Hepatocyte (in vitro differentiated cells): ENCODE results near the gene GIMAP6.

Experiments used
- EZH2 ChIP-seq: fragments of 200-600 bp; sonication (generic); IDR thresholded peaks from 2 replicates; pipeline ENCODE4 v1.6.1; 2016; ENCODE audit warnings: antibody characterized with exemption, mild to moderate bottlenecking, borderline replicate concordance
- TF ChIP-seq, protein P1 (sequence below): fragments of 200-600 bp; sonication (generic); IDR thresholded peaks from 2 replicates; pipeline ENCODE4 v1.5.1; 2016; ENCODE audit warnings: antibody characterized with exemption, mild to moderate bottlenecking; ENCODE audit not compliant: poor library complexity

DNA sequence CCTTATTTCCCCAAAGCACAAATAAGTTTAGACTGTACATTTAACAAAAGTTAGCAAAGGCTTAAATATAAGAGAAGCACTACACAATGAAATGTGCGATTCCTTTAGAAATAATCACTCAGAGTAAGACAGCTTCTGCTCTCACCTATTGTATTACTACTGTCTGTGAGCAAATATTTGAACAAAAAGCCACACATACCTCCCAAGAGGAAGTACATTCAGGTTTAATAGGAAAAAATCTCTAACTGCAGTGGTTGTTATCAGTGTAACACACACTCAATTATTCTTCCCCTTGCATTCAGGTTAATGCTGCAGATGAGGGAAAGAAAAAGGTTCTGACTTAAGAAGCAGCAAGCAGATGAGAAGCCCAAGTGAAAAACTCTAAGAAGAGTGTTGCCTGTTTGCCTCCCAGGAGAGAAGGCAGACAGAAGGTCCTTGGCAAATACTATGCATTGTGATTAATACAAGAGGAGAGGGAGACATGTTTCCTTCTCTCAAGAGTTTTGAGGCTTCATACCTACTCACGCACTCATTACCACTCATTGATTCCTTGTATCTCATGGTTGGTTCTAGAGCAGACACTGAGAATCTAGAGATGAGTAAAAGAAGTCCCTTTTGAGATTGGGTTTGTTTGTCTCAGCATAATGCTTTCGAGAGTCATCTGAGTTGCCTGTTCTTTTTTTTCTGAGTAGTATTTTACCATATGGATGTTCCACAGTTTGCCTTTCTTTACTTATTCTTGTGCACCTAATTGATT, 51.4 kb downstream of the GIMAP6 start:
- TF ChIP-seq, protein P1, sequence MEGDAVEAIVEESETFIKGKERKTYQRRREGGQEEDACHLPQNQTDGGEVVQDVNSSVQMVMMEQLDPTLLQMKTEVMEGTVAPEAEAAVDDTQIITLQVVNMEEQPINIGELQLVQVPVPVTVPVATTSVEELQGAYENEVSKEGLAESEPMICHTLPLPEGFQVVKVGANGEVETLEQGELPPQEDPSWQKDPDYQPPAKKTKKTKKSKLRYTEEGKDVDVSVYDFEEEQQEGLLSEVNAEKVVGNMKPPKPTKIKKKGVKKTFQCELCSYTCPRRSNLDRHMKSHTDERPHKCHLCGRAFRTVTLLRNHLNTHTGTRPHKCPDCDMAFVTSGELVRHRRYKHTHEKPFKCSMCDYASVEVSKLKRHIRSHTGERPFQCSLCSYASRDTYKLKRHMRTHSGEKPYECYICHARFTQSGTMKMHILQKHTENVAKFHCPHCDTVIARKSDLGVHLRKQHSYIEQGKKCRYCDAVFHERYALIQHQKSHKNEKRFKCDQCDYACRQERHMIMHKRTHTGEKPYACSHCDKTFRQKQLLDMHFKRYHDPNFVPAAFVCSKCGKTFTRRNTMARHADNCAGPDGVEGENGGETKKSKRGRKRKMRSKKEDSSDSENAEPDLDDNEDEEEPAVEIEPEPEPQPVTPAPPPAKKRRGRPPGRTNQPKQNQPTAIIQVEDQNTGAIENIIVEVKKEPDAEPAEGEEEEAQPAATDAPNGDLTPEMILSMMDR: no peak
- TF ChIP-seq EZH2: no peak
